HepG2 (cell line): ENCODE data around the gene LSM2. TPM values are rescaled to one million over a fixed set of nuclear protein-coding genes. Genes with fewer than 3 reads are reported as not detected.

Source experiments
- GLMP ChIP-seq: sonication (generic); formaldehyde crosslinking; IDR thresholded peaks from 2 replicates; pipeline ENCODE4 v1.9.0; 2021; ENCODE audit warnings: missing genetic modification reagents, mild to moderate bottlenecking, borderline replicate concordance
- GTF3A ChIP-seq: sonication (generic); formaldehyde crosslinking; conservative IDR thresholded peaks from 2 replicates; pipeline ENCODE4 v1.4.0; 2020; ENCODE audit warnings: mild to moderate bottlenecking, missing genetic modification reagents
- HBP1 ChIP-seq: IDR thresholded peaks from 2 replicates; pipeline ENCODE4 v1.6.1; 2016; ENCODE audit warnings: low read depth, control low read depth
- IKZF5 ChIP-seq: IDR thresholded peaks from 2 replicates; pipeline ENCODE4 v1.6.1; 2018; ENCODE audit warnings: missing genetic modification reagents, mild to moderate bottlenecking, missing compliant biosample characterization
- KMT2A ChIP-seq: sonication (generic); formaldehyde crosslinking; IDR thresholded peaks from 2 replicates; pipeline ENCODE4 v1.4.0; 2020; ENCODE audit warnings: missing genetic modification reagents
- MEF2D ChIP-seq: sonication (generic); formaldehyde crosslinking; IDR thresholded peaks from 2 replicates; pipeline ENCODE4 v1.5.1; 2020; ENCODE audit warnings: mild to moderate bottlenecking, missing genetic modification reagents
- PAF1 ChIP-seq: IDR thresholded peaks from 2 replicates; pipeline ENCODE4 v1.6.1; 2016; ENCODE audit warnings: missing genetic modification reagents, missing compliant biosample characterization
- RCOR2 ChIP-seq: IDR thresholded peaks from 2 replicates; pipeline ENCODE4 v1.6.1; 2016; ENCODE audit warnings: missing biosample characterization, missing genetic modification reagents
- TBL1XR1 ChIP-seq: fragments of 150-350 bp; IDR thresholded peaks from 2 replicates; pipeline ENCODE4 v1.6.1; 2014; ENCODE audit warnings: borderline replicate concordance, low read length; ENCODE audit not compliant: partially characterized antibody
- TBX3 ChIP-seq: fragments of 450-650 bp; IDR thresholded peaks from 2 replicates; pipeline ENCODE4 v1.6.1; 2017; ENCODE audit warnings: antibody characterized with exemption, mild to moderate bottlenecking, inconsistent platforms, borderline replicate concordance
- TMF1 ChIP-seq: sonication (generic); formaldehyde crosslinking; IDR thresholded peaks from 2 replicates; pipeline ENCODE4 v1.8.1; 2022; ENCODE audit warnings: low read depth, missing genetic modification reagents
- YY1 ChIP-seq: IDR thresholded peaks from 2 replicates; pipeline ENCODE4 v1.6.1; 2011; ENCODE audit warnings: low read length, low read depth, moderate library complexity, mild to moderate bottlenecking; ENCODE audit not compliant: insufficient read depth, insufficient replicate concordance
- ZFAT ChIP-seq: sonication (generic); formaldehyde crosslinking; conservative IDR thresholded peaks from 2 replicates; pipeline ENCODE4 v1.8.1; 2023; ENCODE audit warnings: missing genetic modification reagents, inconsistent platforms
- ZMYM3 ChIP-seq: sonication (generic); formaldehyde crosslinking; IDR thresholded peaks from 2 replicates; pipeline ENCODE4 v1.5.1; 2020; ENCODE audit warnings: mild to moderate bottlenecking, missing genetic modification reagents
- ZNF550 ChIP-seq: sonication (generic); formaldehyde crosslinking; IDR thresholded peaks from 2 replicates; pipeline ENCODE4 v1.4.0; 2020; ENCODE audit warnings: mild to moderate bottlenecking, missing genetic modification reagents, borderline replicate concordance
- ZNF644 ChIP-seq: IDR thresholded peaks from 2 replicates; pipeline ENCODE4 v1.6.1; 2016; ENCODE audit warnings: low read depth
- ZNF720 ChIP-seq: sonication (generic); formaldehyde crosslinking; IDR thresholded peaks from 2 replicates; pipeline ENCODE4 v1.4.0; 2020; ENCODE audit warnings: missing genetic modification reagents
- ZNF761 ChIP-seq: sonication (generic); formaldehyde crosslinking; conservative IDR thresholded peaks from 2 replicates; pipeline ENCODE4 v1.4.0; 2020; ENCODE audit warnings: mild to moderate bottlenecking, missing genetic modification reagents
- ZNF790 ChIP-seq: sonication (generic); formaldehyde crosslinking; IDR thresholded peaks from 2 replicates; pipeline ENCODE4 v1.8.0; 2022; ENCODE audit warnings: missing genetic modification reagents, mild to moderate bottlenecking, borderline replicate concordance
- polyA plus RNA-seq, 8 experiments: library from polyadenylated mRNA; depleted of rRNA in 3 of 8; stranded (reverse) in 7 of 8; unstranded in 1 of 8; fragments of >200 nt; fragmentation: Illumina TruSeq in 4 of 8; extraction: Trizol in 4 of 8; gene quantifications; 2 replicates each; pipeline versions ENCODE4 v1.2.1 to v1.2.3, GENCODE V29; 2011 to 2016; ENCODE audit warnings: low read depth in 4 of 8, missing spikeins in 1 of 8, mixed read lengths in 1 of 8; ENCODE audit not compliant: insufficient read depth in 1 of 8
- total RNA-seq, 5 experiments: library from RNA; depleted of rRNA; stranded (reverse); fragments of >200 nt; fragmentation: Illumina TruSeq; extraction: Trizol; gene quantifications; 2 replicates each; pipeline ENCODE4 v1.2.3, GENCODE V29; 2016; ENCODE audit warnings: low read depth in 1 of 5
- TF ChIP-seq, protein P1 (sequence below): sonication (generic); formaldehyde crosslinking; IDR thresholded peaks from 2 replicates; pipeline ENCODE4 v1.5.1; 2020; ENCODE audit warnings: mild to moderate bottlenecking, missing genetic modification reagents
- TF ChIP-seq, protein P2 (sequence below): sonication (generic); formaldehyde crosslinking; IDR thresholded peaks from 2 replicates; pipeline ENCODE4 v1.5.0; 2020; ENCODE audit warnings: missing genetic modification reagents

The LSM2 gene
- total and polyA plus RNA-seq, 2 of the 13 experiments (the other 11 are each of a cell fraction or from before 2014, with no cell fraction given) = 69.4 to 90.5 TPM

DNA sequence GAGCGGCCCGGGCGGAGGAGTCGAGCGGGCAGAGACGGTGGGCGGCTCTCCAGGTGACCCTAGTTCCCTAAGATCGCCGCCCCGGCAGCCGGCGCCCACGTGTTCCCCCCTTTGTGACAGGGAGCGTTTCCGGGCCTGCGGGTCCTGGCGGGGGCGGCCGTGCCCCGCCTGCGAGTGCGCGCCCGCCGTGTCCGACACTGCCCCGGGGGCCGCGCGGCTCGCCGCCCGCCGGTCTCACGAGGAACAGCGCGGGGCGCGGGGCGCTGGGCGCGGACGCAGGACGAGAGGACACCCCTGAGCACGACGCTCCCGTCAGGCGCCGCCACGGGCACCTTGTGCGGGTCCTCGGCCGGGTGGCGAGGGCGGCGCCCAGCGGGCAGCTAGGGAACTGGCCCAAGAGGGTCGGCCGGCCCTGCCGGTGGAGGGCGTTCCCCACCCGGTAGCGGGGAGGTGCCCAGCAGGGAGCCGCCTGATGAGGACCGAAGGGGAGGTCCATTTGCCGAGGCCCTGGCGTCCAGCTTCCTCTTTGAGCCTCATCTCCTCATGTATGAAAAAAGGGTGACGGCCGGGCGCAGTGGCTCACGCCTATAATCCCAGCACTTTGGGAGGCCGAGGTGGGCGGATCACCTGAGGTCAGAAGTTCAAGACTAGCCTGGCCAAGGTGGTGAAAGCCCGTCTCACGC lies 11.0 kb downstream of the LSM2 start, which contains the start of gene VARS1 (continued):
- TF ChIP-seq TBX3 = no peak
- TF ChIP-seq IKZF5 (CRISPR knock-in tag) = no peak; the same call in none of the 2 replicates
- TF ChIP-seq ZNF790 (CRISPR knock-in tag) = peak; percentile 34; the same call in 1 of the 2 replicates
- TF ChIP-seq ZNF550 = no peak
- TF ChIP-seq, protein P1, sequence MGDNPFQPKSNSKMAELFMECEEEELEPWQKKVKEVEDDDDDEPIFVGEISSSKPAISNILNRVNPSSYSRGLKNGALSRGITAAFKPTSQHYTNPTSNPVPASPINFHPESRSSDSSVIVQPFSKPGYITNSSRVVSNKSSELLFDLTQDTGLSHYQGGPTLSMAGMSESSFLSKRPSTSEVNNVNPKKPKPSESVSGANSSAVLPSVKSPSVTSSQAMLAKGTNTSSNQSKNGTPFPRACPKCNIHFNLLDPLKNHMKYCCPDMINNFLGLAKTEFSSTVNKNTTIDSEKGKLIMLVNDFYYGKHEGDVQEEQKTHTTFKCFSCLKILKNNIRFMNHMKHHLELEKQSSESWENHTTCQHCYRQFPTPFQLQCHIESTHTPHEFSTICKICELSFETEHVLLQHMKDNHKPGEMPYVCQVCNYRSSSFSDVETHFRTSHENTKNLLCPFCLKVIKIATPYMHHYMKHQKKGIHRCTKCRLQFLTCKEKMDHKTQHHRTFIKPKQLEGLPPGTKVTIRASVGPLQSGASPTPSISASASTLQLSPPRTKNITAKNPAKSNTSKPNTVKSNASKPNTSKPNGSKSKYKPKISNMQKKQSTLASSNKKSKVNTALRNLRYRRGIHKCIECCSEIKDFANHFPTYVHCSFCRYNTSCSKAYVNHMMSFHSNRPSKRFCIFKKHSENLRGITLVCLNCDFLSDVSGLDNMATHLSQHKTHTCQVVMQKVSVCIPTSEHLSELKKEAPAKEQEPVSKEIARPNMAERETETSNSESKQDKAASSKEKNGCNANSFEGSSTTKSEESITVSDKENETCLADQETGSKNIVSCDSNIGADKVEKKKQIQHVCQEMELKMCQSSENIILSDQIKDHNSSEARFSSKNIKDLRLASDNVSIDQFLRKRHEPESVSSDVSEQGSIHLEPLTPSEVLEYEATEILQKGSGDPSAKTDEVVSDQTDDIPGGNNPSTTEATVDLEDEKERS (CRISPR knock-in tag) = peak; percentile 45
- TF ChIP-seq ZNF761 (CRISPR knock-in tag) = peak; percentile 96
- no peak for TF ChIP-seq ZNF720 (CRISPR knock-in tag)
- peak; percentile 71 for TF ChIP-seq YY1
- no peak for TF ChIP-seq PAF1 (CRISPR knock-in tag)
- TF ChIP-seq RCOR2 (CRISPR knock-in tag) = peak; percentile 59; the same call in 1 of the 2 replicates
- TF ChIP-seq ZFAT (CRISPR knock-in tag) = 0 out of 2 replicates have a peak, but pooled peaks have one; percentile 71
- no peak for TF ChIP-seq GLMP
- no peak for TF ChIP-seq TBL1XR1
- TF ChIP-seq ZMYM3 (CRISPR knock-in tag) = peak; percentile 94
- 0 out of 2 replicates have a peak, but pooled peaks have one; percentile 40 for TF ChIP-seq HBP1
- TF ChIP-seq MEF2D (CRISPR knock-in tag) = no peak; the same call in 1 of the 2 replicates
- TF ChIP-seq, protein P2, sequence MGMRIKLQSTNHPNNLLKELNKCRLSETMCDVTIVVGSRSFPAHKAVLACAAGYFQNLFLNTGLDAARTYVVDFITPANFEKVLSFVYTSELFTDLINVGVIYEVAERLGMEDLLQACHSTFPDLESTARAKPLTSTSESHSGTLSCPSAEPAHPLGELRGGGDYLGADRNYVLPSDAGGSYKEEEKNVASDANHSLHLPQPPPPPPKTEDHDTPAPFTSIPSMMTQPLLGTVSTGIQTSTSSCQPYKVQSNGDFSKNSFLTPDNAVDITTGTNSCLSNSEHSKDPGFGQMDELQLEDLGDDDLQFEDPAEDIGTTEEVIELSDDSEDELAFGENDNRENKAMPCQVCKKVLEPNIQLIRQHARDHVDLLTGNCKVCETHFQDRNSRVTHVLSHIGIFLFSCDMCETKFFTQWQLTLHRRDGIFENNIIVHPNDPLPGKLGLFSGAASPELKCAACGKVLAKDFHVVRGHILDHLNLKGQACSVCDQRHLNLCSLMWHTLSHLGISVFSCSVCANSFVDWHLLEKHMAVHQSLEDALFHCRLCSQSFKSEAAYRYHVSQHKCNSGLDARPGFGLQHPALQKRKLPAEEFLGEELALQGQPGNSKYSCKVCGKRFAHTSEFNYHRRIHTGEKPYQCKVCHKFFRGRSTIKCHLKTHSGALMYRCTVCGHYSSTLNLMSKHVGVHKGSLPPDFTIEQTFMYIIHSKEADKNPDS (CRISPR knock-in tag) = no peak
- no peak for TF ChIP-seq TMF1 (CRISPR knock-in tag)
- no peak; the same call in 1 of the 2 replicates for TF ChIP-seq GTF3A (CRISPR knock-in tag)
- TF ChIP-seq KMT2A = peak; percentile 71
- no peak for TF ChIP-seq ZNF644 (CRISPR knock-in tag)
